ENCODE measurements around the gene TMEM184A.

Gene TMEM184A

GRCh38 chr7:1500064-1500807, 55.8 kb downstream of the TMEM184A start:
- DNase-seq: no peak

GRCh38 chr7:1499367-1500029, 56.5 kb downstream of the TMEM184A start:
- no peak for DNase-seq

GRCh38 chr7:1498370-1499305, 57.4 kb downstream of the TMEM184A start:
- DNase-seq: no peak

- no peak for DNase-seq
Measured at GRCh38 chr7:1497293-1497927, 58.6 kb downstream of the TMEM184A start.

- no peak for DNase-seq
Measured at GRCh38 chr7:1496531-1497292, 59.3 kb downstream of the TMEM184A start.

- DNase-seq: no peak
Measured at GRCh38 chr7:1495564-1496242, 60.3 kb downstream of the TMEM184A start.

GRCh38 chr7:1494866-1495563, 61.0 kb downstream of the TMEM184A start:
- no peak for DNase-seq

GRCh38 chr7:1494447-1494846, 61.6 kb downstream of the TMEM184A start:
- DNase-seq: no peak

GRCh38 chr7:1493571-1493970, 62.4 kb downstream of the TMEM184A start:
- no peak for DNase-seq

- no peak for DNase-seq
Measured at GRCh38 chr7:1493129-1493528, 62.9 kb downstream of the TMEM184A start.

GRCh38 chr7:1492640-1493039, 63.4 kb downstream of the TMEM184A start:
- DNase-seq: no peak

Data from suppressor macrophage (primary cell).